ENCODE measurements around the gene RAD51B. TPM values are rescaled to one million over a fixed set of nuclear protein-coding genes. Genes with fewer than 3 reads are reported as not detected.
"Not testable (repeated sequence)": the region's sequence is repeated elsewhere in the genome, so short reads cannot be mapped to it uniquely, and the experiment has no call there.

RAD51B gene
- total RNA-seq, 1 experiment from 2014 or later: 16.7 TPM

DNA sequence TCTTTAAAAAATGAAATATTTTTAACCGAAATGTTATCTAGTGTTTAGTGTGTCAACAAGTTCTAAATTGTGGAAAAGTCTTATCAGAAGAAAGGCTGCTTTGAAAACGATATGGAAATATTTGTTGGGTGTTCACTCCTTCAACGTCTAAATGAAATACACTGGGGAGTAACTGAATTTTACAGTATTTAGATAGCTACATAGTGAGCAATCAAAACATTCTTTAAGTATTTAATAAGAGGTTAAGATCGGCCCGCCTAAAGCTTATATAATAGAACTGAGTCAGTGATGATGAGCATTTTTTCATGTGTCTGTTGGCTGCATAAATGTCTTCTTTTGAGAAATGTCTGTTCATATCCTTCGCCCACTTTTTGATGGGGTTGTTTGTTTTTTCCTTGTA, 228.3 kb downstream of the RAD51B start:
- H4K20me1 ChIP-seq (ENCODE audit: control insufficient read depth, insufficient read depth, insufficient read length): no peaks in the 10 kb centered on the region
- H3K79me2 ChIP-seq (ENCODE audit: insufficient read depth, low read length): no peaks in the 10 kb centered on the region
- no peak overlapping the region for H4K91ac ChIP-seq (ENCODE audit: insufficient read length, low read depth, low read length)
- Mint-ChIP-seq H3K27me3 (ENCODE audit: low read depth) (no peaks in the 10 kb centered on the region), H3K27ac (no peak overlapping the region), H3K9me3 (no peaks in the 10 kb centered on the region; a peak in 1 of 5 replicates), H3K4me1 (peaks cover 14 to 19% of the 10 kb centered on the region in 2 experiments), H3K4me3 (no peak overlapping the region), H3K36me3 (ENCODE audit: insufficient read depth in 1 of 3, low read depth in 3 of 3) (no peaks in the 10 kb centered on the region)
- no peak overlapping the region for H2BK20ac ChIP-seq (ENCODE audit: low read depth, low read length, poor library complexity, severe bottlenecking)
- no peak overlapping the region for H3K23ac ChIP-seq (ENCODE audit: insufficient read length, low read depth, low read length)
- no peak overlapping the region for H3K27ac ChIP-seq (ENCODE audit: insufficient read length, low read depth, low read length)
- TF ChIP-seq, protein P1, sequence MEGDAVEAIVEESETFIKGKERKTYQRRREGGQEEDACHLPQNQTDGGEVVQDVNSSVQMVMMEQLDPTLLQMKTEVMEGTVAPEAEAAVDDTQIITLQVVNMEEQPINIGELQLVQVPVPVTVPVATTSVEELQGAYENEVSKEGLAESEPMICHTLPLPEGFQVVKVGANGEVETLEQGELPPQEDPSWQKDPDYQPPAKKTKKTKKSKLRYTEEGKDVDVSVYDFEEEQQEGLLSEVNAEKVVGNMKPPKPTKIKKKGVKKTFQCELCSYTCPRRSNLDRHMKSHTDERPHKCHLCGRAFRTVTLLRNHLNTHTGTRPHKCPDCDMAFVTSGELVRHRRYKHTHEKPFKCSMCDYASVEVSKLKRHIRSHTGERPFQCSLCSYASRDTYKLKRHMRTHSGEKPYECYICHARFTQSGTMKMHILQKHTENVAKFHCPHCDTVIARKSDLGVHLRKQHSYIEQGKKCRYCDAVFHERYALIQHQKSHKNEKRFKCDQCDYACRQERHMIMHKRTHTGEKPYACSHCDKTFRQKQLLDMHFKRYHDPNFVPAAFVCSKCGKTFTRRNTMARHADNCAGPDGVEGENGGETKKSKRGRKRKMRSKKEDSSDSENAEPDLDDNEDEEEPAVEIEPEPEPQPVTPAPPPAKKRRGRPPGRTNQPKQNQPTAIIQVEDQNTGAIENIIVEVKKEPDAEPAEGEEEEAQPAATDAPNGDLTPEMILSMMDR (conservative IDR thresholded peaks at IDR 0.05): no peak
- H2AFZ ChIP-seq (ENCODE audit: low read length): no peak overlapping the region
- H2BK15ac ChIP-seq (ENCODE audit: low read depth, low read length): no peak overlapping the region
- no peak overlapping the region for H4K5ac ChIP-seq (ENCODE audit: insufficient read length, low read depth, low read length)
- no CpG with 5 or more reads among the region's 6 CpGs for WGBS (ENCODE audit: extremely low coverage, insufficient read length, low lambda C conversion rate)
- H3K4me1 ChIP-seq (ENCODE audit: insufficient read depth, low read length): peaks cover 6% of the 10 kb centered on the region
- H2BK5ac ChIP-seq (ENCODE audit: insufficient read length, low read length): no peak overlapping the region
- no peak overlapping the region for H3K18ac ChIP-seq (ENCODE audit: insufficient read length, low read depth, low read length)
- no peaks in the 10 kb centered on the region for H3K9me3 ChIP-seq (ENCODE audit: control insufficient read depth, low read depth, low read length)
- no peaks in the 10 kb centered on the region for H3K79me1 ChIP-seq (ENCODE audit: insufficient read depth, low read depth, low read length, poor library complexity, severe bottlenecking)
- no peak overlapping the region for H3K14ac ChIP-seq (ENCODE audit: insufficient read depth, low read length)
- DNase-seq: no peak
- no peak overlapping the region for H4K8ac ChIP-seq (replicated peaks; ENCODE audit: insufficient read length, low read depth, low read length)
- H2BK12ac ChIP-seq (ENCODE audit: insufficient read length, low read depth, low read length): no peak overlapping the region
- H3K23me2 ChIP-seq (ENCODE audit: insufficient read length, low read depth, low read length, poor library complexity, severe bottlenecking): no peaks in the 10 kb centered on the region
- no peak overlapping the region for H3K4me2 ChIP-seq (ENCODE audit: insufficient read depth, insufficient read length, low read length)
- no peaks in the 10 kb centered on the region for H3K27me3 ChIP-seq (ENCODE audit: insufficient read depth, low read length)
- H3K4ac ChIP-seq (ENCODE audit: low read depth, low read length): no peak overlapping the region
- H3T11ph ChIP-seq (ENCODE audit: low read length): no peak overlapping the region
- H2AK5ac ChIP-seq (ENCODE audit: insufficient read length, low read length): no peak overlapping the region
- no peak overlapping the region for H3K56ac ChIP-seq (ENCODE audit: insufficient read length, low read depth, low read length)
- H3K9ac ChIP-seq (ENCODE audit: extremely low read depth, insufficient read length, low read length): no peak overlapping the region
- no peak overlapping the region for H2BK120ac ChIP-seq (ENCODE audit: low read depth, low read length, poor library complexity, severe bottlenecking)

DNA sequence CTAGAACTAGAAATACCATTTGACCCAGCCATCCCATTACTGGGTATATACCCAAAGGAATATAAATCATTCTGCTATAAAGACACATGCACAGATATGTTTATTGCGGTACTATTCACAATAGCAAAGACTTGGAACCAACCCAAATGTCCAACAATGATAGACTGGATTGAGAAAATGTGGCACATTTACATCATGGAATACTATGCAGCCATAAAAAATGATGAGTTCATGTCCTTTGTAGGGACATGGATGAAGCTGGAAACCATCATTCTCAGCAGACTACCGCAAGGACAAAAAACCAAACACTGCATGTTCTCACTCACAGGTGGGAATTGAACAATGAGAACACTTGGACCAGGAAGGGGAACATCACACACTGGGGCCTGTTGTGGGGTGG, 229.2 kb downstream of the RAD51B start:
- H3K4me3 Mint-ChIP-seq: not testable (repeated sequence)

More for the DNA sequence above, 229.2 kb downstream of the RAD51B start:
- H3K27ac ChIP-seq (ENCODE audit: insufficient read length, low read depth, low read length); H2BK120ac ChIP-seq (ENCODE audit: low read depth, low read length, poor library complexity, severe bottlenecking); H2BK12ac ChIP-seq (ENCODE audit: insufficient read length, low read depth, low read length); H3K79me1 ChIP-seq (ENCODE audit: insufficient read depth, low read depth, low read length, poor library complexity, severe bottlenecking); H3K23ac ChIP-seq (ENCODE audit: insufficient read length, low read depth, low read length); H2BK15ac ChIP-seq (ENCODE audit: low read depth, low read length); H3K9me3 Mint-ChIP-seq; H3K27me3 Mint-ChIP-seq (ENCODE audit: low read depth); H4K5ac ChIP-seq (ENCODE audit: insufficient read length, low read depth, low read length); H3K27me3 ChIP-seq (ENCODE audit: insufficient read depth, low read length); H4K20me1 ChIP-seq (ENCODE audit: control insufficient read depth, insufficient read depth, insufficient read length); H3K4me1 Mint-ChIP-seq; H3K23me2 ChIP-seq (ENCODE audit: insufficient read length, low read depth, low read length, poor library complexity, severe bottlenecking); H3K4me1 ChIP-seq (ENCODE audit: insufficient read depth, low read length); H2AK5ac ChIP-seq (ENCODE audit: insufficient read length, low read length); H3K56ac ChIP-seq (ENCODE audit: insufficient read length, low read depth, low read length); H2BK20ac ChIP-seq (ENCODE audit: low read depth, low read length, poor library complexity, severe bottlenecking); H3T11ph ChIP-seq (ENCODE audit: low read length); H4K91ac ChIP-seq (ENCODE audit: insufficient read length, low read depth, low read length); DNase-seq; H3K9me3 ChIP-seq (ENCODE audit: control insufficient read depth, low read depth, low read length); H3K27ac Mint-ChIP-seq; H3K4me2 ChIP-seq (ENCODE audit: insufficient read depth, insufficient read length, low read length); H2BK5ac ChIP-seq (ENCODE audit: insufficient read length, low read length); H3K9ac ChIP-seq (ENCODE audit: extremely low read depth, insufficient read length, low read length); H3K4ac ChIP-seq (ENCODE audit: low read depth, low read length); H3K79me2 ChIP-seq (ENCODE audit: insufficient read depth, low read length); H3K18ac ChIP-seq (ENCODE audit: insufficient read length, low read depth, low read length); H3K36me3 Mint-ChIP-seq (ENCODE audit: insufficient read depth in 1 of 3, low read depth in 3 of 3); H3K14ac ChIP-seq (ENCODE audit: insufficient read depth, low read length); H2AFZ ChIP-seq (ENCODE audit: low read length); H4K8ac ChIP-seq (replicated peaks; ENCODE audit: insufficient read length, low read depth, low read length): not testable (repeated sequence)
- WGBS (ENCODE audit: extremely low coverage, insufficient read length, low lambda C conversion rate): no CpG with 5 or more reads among the region's 2 CpGs
